ENCODE data around the gene ZMYM4. TPM values are rescaled to one million over a fixed set of nuclear protein-coding genes. Genes with fewer than 3 reads are reported as not detected.

Gene ZMYM4

Small RNA genes within 50 kb of the gene (small RNA-seq; reads per million reads assigned to genes)
- not detected for gene RF00091 (ENCODE audit: insufficient read depth)
